Inflammatory macrophage treated with lipopolysaccharide for 4 hours (primary cell): ENCODE data around the gene ARHGAP9.
"Not testable (repeated sequence)": the region's sequence is repeated elsewhere in the genome, so short reads cannot be mapped to it uniquely, and the experiment has no call there.

Source experiments
- DNase-seq: peaks from one replicate; pipeline ENCODE4 v3.0.0-alpha.2; 2020

The ARHGAP9 gene

DNA sequence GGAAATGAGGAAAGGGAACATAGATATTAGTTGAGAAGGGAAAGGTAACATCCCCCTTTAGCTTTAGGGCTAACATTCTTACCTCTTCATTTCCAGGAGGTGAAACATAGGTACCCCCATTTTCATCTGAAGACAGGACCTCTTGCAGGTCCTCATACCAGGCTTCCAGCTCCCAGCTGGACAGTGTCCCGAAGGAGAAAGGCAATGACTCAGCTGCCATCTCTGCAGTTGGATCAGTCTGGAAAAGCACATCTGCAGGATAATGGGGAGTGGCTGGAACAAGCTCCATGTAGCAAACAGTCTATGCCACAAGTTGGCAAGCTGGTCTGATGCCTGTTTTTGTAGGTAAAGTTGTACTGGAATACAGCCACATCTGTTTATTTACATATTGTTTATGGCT lies 37.5 kb upstream of the ARHGAP9 start:
- DNase-seq: no peak

DNA sequence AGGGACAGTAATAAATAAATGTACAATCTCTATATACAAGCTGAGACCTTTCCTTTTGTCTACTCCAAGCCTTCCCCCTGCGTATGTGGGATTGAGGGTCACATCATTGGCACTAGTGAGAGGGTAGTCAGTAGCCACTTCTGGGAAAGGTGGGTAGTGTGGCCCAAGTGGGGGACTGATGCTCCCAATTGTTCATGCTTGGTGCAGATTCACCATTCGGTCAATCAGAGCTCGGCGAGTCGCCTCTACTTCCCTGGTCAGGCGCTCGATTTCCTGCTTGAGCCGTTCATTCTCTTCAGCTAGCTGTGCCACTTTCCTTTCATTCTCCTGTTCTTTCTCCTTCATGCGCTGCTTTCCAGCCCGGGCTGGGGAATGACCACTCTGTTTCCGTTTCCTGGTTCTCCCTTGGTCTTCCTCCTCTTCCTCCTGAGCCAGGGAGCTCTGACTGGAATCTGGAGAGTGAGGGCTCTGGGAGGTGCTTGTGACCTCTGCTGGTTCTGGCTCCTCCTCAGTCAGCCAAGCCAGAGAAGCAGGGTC lies 37.0 kb upstream of the ARHGAP9 start:
- DNase-seq: no peak

DNA sequence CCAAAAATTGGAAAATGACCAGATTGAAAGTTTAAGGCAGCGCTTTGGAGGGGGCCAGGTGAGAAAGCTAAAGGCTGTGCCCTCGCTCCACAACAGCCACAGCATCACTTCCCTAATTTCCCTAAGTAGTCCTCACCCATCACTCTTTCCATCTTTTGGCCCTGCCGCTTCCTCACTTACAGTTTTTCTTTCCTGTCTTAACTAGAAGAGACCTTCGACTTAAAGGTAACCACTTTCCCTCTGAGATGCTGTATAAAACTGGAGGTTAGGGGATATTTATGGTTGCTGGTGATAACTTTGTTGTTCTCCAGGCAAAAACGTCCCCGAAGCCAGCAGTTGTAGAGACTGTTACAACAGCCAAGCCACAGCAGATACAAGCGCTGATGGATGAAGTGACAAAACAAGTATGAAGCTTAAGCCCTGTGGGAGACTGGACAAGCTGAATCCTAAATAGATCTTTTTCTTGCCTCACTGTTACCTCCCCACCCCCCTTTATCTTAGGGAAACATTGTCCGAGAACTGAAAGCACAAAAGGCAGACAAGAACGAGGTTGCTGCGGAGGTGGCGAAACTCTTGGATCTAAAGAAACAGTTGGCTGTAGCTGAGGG lies 36.4 kb upstream of the ARHGAP9 start:
- DNase-seq: no peak

DNA sequence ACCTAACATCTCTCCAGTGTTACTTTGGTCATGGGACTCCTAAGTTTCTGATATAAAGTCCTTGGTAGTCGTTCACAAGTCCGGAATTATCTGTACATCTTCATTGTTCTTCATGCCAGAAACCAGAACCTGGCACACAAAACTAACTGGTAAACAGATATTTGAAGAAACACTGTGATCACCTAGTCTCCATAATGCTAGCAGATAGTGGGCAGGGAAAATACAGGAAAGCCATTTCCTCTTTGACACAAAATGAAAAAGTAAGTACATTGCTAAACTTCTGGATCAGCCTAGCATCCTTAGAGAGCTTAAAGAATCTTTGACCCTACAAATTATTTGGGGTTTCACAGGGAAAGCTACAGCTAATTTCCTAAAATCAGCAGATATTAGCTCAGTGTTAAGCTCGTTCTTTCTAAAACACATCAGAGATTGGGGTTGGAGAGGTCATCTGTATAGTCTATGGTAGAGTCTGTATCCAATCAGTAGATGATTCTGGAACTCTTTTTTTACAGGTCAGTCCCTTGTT lies 35.8 kb upstream of the ARHGAP9 start:
- no peak for DNase-seq

DNA sequence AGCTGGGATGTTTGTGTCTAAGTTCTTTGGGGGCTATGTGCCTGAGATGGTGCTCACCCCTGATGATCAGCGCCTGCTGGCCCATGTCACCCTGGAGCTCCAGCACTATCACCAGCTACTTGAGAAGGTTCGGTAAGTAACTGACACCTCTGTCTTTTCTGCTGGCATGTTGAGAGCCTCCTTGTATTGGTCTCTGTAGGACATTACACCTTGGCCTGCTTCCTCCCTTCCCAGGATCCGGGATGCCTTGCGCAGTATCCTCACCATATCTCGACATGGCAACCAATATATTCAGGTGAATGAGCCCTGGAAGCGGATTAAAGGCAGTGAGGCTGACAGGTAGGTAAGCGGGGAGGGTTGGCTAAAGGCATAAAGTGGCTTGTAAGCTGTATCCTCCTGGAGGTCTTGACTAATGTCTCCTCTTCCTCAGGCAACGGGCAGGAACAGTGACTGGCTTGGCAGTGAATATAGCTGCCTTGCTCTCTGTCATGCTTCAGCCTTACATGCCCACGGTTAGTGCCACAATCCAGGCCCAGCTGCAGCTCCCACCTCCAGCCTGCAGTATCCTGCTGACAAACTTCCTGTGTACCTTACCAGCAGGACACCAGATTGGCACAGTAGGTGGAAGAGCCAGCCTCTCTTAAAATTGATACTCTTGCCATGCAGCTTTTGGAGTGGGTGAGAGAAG lies 35.2 kb upstream of the ARHGAP9 start:
- DNase-seq: no peak

DNA sequence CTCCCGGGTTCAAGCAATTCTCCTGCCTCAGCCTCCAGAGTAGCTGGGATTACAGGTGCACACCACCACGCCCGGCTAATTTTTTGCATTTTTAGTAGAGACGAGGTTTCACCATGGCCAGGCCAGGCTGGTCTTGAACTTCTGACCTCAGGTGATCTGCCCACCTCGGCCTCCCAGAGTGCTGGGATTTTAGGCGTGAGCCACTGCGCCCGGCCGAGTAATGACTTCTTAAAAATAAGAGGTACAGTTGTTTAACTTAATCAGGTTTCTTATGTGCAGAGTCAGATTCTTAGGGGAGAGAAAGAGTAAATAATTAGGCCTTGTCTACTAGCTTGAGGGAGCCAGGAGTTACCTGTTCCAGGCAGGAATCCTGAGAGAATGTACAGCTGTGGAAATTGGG lies 34.6 kb upstream of the ARHGAP9 start:
- not testable (repeated sequence) for DNase-seq

DNA sequence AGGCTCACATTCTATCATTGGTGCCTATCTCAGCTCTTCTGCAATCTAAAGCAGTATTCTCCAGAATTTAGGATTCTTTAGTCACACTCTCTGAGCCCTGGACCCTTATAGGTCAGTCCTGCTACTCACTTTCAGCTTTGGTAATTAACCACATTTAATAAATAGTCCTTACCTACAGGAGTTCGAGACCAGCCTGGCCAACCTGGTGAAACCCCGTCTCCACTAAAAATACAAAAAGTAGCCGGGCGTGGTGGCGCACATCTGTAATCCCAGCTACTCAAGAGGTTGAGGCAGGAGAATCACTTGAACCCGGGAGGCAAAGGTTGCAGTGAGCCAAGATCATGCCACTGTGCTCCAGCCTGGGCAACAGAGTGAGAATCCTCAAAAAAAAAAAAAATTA lies 34.0 kb upstream of the ARHGAP9 start:
- not testable (repeated sequence) for DNase-seq

DNA sequence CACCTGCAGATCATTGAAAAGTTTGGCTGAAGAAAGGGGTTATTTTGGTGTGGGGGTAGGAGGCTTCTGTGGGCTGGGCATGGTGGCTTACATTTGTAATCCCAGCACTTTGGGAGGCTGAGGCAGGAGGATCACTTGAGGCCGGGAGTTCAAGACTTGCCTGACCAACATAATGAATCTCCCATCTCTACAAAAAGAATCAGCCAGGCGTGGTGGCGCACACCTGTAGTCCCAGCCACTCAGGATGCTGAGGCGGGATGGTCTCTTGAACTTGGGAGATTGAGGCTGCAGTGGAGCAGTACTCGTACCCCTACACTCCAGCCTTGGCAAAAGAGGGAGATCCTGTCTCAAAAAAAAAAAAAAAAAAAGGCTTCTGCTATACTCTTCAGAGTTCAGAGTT lies 33.6 kb upstream of the ARHGAP9 start:
- no peak for DNase-seq

DNA sequence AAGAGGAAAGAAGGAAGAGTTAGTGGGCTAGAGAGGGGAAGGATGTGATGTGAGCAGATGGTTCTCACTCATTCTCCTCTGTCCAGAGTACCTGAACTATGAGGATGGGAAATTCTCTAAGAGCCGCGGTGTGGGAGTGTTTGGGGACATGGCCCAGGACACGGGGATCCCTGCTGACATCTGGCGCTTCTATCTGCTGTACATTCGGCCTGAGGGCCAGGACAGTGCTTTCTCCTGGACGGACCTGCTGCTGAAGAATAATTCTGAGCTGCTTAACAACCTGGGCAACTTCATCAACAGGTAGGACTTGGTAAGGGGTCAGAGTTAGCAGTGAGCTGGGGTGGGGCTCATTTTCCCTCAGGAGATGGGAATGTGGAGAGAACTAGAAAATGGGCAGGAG lies 33.0 kb upstream of the ARHGAP9 start:
- no peak for DNase-seq

DNA sequence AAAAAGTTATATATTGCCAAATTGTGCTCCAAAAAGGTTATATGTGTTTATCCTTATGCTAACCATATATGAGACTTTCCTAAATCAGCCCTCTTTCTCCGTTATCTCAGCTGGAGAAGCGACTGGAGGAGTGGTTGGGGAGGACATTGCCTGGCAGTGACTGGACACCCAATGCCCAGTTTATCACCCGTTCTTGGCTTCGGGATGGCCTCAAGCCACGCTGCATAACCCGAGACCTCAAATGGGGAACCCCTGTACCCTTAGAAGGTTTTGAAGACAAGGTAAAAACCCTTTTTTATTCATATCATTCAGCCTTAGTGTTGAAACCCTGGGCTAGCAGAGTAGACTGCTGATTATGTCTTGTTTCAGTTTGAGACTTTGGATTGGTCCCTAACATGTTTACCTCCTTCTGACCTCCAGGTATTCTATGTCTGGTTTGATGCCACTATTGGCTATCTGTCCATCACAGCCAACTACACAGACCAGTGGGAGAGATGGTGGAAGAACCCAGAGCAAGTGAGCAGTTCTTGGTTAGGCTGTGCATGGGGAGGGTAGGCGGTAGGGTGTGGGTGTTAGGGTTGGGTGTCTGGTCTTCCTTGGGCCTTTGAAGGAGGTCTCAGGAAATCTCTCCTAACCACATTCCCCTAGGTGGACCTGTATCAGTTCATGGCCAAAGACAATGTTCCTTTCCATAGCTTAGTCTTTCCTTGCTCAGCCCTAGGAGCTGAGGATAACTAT lies 32.1 kb upstream of the ARHGAP9 start:
- DNase-seq: no peak

DNA sequence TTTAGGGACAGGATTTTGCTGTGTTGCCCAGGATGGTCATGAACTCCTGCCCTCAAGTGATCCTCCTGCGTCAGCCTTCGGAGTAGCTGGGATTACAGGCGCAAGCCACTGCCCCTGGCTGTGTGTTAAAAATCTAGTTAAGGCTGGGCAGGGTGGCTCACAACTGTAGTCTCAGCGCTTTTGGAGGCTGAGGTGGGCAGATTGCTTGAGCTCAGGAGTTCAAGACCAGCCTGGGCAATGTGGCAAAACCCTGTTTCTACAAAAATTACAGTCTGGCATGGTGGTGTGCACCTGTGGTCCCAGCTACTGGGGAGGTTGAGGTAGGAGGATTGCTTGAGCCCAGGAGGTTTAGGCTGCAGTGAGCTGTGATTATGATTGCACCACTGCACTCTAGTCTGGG lies 31.5 kb upstream of the ARHGAP9 start:
- no peak for DNase-seq

DNA sequence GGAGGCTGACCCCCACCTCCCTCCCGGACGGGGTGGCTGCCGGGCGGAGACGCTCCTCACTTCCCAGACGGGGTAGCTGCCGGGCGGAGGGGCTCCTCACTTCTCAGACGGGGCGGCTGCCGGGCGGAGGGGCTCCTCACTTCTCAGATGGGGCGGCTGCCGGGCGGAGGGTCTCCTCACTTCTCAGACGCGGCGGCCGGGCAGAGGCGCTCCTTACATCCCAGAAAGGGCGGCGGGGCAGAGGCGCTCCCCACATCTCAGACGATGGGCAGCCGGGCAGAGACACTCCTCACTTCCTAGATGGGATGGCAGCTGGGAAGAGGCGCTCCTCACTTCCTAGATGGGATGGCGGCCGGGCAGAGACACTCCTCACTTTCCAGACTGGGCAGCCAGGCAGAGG lies 28.1 kb upstream of the ARHGAP9 start:
- not testable (repeated sequence) for DNase-seq

DNA sequence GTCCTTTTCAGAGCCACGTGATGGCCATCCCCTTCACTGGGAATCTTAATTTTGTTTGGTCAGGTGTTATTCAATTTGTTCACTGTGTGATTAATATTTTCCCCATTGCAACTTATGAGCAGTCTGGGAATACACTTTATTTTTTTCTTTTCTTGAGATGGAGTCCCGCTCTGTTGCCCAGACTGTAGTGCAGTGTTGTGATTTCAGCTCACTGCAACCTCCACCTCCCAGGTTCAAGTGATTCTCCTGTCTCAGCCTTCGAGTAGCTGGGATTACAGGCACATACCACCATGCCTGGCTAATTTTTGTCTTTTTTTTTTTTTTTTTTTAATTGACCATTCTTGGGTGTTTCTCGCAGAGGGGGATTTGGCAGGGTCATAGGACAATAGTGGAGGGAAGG lies 26.9 kb upstream of the ARHGAP9 start:
- not testable (repeated sequence) for DNase-seq

DNA sequence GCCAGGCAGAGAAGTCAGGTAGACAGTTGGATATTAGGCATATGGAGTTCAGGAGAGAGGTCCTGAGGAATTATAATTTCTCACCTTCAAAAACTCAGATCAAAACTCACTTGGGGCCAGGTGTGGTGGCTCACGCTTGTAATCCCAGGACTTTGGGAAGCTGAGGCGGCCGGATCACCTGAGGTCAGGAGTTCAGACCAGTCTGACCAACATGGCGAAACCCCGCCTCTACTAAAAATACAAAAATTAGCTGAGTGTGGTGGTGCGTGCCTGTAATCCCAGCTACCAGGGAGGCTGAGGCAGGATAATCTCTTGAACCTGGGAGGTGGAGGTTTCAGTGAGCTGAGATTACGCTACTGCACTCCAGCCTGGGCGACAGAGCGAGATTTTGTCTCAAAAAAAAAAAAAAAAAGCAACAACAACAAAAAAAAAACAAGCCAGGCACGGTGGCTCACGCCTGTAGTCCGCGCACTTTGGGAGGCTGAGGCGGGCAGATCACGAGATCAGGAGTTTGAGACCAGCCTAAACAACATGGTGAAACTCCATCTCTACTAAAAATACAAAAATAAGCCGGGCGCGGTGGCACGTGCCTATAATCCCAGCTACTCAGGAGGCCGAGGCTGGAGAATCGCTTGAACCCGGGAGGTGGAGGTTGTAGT lies 22.8 kb upstream of the ARHGAP9 start:
- DNase-seq: not testable (repeated sequence)

DNA sequence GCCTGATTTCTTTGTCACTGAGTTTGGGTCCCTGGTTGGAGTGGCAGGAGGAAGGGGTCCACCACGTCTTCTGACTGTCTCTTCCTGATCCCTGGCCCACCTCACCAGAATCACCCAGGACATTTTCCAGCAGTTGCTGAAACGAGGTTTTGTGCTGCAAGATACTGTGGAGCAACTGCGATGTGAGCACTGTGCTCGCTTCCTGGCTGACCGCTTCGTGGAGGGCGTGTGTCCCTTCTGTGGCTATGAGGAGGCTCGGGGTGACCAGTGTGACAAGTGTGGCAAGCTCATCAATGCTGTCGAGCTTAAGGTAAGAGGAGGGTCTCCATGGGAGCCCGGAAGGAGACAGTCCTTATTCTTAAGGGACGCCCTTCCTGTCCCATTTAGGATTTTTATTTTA lies 20.5 kb upstream of the ARHGAP9 start:
- DNase-seq: no peak

DNA sequence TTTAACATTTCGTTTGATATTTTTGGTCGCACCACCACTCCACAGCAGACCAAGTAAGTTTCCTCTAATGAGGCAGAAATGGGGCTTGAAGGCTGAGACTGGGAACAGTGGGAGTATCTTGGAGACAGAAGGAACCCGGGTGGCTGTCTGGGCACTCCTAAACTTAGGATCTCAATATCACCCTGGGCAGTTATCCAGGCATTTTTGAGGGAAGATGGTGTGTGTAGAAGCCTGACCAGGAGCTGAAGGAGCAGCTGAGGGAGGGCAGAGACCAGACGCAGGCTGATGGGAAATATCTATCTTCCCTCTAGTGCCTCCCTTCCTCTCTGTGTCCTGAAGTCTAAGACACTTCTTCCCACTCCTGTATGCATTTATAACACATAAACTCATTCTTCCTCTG lies 18.9 kb upstream of the ARHGAP9 start:
- DNase-seq: no peak

DNA sequence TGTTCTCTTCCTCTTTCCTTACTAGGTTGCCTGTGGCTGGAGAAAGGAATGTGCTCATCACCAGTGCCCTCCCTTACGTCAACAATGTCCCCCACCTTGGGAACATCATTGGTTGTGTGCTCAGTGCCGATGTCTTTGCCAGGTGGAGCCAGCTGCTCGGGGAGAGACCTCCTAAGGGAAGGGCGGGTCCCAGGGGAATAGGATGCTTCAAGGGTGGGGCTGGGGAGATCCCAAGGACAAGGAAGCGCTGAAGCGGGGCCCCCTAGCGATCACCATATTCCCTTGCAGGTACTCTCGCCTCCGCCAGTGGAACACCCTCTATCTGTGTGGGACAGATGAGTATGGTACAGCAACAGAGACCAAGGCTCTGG lies 18.5 kb upstream of the ARHGAP9 start:
- DNase-seq: no peak

DNA sequence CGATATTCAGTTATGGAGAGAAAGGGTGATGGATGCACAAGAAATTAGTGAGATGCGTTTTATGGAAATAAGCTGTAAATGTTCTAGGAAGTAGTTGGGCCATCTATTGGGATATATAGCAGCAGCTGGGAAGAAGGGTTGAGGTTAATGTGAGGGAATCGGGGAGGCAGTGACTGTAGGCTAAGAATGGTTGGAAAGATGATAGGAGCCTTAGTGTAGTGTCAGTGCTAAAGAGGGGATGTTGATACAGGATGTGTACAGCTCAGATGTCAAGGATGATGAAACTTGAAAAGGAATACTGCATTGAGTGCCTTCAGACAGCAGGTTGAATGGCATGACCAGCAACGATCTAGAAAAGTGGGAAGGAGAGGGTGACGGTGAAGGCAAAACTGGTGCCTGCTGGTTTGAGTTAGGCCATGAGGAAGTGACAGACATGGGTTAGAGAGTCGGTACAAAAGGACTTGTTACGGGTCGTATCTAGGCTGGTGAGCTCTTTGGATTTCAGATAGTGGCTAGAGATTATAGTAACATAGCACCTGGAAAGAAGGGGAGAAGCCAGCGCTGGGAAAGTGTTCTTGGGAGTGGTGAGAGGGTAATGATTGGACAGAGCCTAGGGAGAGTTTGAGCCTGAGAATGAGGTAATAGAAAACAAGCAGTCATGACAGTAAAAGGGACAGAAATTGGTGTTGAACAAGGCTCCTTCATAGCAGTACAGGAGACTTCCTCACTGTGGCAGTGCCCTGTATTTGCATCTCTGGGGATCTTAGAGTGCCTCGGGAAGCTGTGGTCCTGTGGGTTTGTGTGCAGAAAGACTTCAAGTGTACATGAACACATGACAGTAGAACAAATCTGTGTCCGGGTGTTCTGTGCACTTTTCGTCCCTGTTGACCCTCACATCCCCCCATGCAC lies 17.8 kb upstream of the ARHGAP9 start:
- DNase-seq: no peak

DNA sequence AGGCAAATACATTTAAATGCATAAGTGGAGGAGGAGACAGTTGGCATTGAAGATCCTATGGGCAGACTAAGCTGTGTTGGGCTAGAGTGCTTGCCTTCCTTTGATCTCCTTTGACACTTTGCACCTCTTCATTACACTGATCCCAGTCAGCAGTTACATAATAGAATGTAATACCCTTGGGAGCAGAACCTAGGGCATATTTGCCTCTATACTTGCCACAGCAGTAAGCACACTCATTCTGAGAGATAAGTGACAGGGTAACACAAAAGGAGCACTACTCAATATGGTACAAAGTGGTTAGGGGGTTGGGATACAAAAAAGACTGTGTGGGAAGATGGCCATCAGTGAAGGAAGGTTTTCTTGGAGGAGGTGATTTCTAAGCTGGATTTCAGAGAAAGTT lies 17.2 kb upstream of the ARHGAP9 start:
- DNase-seq: no peak

DNA sequence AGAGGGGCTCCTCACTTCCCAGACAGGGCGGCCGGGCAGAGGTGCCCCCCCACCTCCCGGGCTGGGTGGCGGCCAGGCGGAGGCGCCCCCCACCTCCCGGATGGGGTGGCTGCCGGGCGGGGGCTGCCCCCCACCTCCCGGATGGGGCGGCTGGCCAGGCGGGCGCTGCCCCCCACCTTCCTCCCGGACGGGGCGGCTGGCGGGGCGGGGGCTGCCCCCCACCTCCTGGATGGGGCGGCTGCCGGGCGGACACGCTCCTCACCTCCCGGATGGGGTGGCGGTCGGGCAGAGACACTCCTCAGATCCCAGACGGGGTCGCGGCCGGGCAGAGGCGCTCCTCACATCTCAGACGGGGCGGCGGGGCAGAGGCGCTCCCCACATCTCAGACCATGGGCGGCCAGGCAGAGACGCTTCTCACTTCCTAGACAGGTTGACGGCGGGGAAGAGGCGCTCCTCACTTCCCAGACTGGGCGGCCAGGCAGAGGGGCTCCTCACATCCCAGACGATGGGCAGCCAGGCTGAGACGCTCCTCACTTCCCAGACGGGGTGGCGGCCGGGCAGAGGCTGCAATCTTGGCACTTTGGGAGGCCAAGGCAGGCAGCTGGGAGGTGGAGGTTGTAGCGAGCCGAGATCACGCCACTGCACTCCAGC lies 15.5 kb upstream of the ARHGAP9 start:
- not testable (repeated sequence) for DNase-seq

DNA sequence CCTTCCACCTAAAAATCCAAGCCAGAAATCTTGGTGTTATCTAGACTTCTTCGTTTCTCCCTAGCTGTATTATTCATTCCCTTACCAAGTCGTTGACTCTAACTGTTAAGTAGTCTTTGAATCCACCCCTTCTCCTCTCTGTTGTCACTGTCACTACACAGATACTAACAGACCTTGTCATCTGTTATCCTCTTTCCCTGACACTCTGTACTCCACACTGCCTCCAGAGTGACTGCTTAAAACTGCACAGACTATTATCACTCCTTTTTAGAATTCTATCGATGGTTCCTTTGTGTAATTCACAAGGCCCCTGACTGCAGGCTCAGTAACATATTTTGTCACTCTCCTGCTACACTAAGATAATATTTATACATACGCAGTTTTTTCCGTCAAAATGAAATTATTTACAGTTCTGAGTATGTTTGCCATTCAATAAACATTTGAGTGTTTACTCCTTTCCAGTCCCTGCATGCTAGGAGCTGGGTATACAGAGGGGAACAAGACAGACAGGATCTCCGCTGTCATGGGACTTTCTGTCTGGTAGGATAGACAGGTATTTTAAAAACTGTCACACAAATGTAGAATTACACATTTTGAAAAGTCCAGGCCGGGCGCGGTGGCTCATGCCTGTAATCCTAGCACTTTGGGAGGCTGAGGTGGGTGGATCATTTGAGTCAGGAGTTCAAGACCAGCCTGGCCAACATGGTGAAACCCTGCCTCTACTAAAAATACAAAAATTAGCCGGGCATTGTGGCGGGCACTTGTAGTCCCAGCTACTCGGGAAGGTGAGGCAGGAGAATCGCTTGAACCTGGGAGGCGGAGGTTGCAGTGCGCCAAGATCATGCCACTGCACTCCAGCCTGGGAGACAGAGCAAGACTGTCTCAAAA lies 12.0 kb upstream of the ARHGAP9 start:
- no peak for DNase-seq
